Activated CD4-positive, alpha-beta T cell treated with anti-CD3 and anti-CD28 coated beads, Interleukin-2, amount 10 ng/mL, durations not matched to agents 24 days and 14 days (primary cell): Measurements from ENCODE around the gene USP6NL. TPM values are rescaled to one million over a fixed set of nuclear protein-coding genes. Genes with fewer than 3 reads are reported as not detected.
A peak's percentile ranks its signal among the peaks of the same experiment; 100 is the strongest.

Experiments
- DNase-seq: peaks from one replicate; pipeline ENCODE4 v3.0.0; 2022
- H3K27ac Mint-ChIP-seq: one replicate; pipeline ENCODE4 v1.8.0; 2022; ENCODE audit warnings: mild to moderate bottlenecking, mixed read lengths
- H3K27me3 Mint-ChIP-seq: one replicate; pipeline ENCODE4 v1.8.0; 2022; ENCODE audit warnings: mixed read lengths
- H3K36me3 Mint-ChIP-seq: one replicate; pipeline ENCODE4 v1.8.0; 2022; ENCODE audit warnings: low read depth, mild to moderate bottlenecking, mixed read lengths
- H3K4me1 Mint-ChIP-seq: one replicate; pipeline ENCODE4 v1.8.0; 2021; ENCODE audit warnings: mixed read lengths
- H3K4me3 Mint-ChIP-seq: one replicate; pipeline ENCODE4 v1.8.0; 2022; ENCODE audit warnings: mild to moderate bottlenecking, moderate library complexity, mixed read lengths
- H3K9me3 Mint-ChIP-seq: one replicate; pipeline ENCODE4 v1.8.0; 2021; ENCODE audit warnings: mixed read lengths
- intact Hi-C: fragments of 100-400 bp; cut with micrococcal nuclease; formaldehyde crosslinking; loops from one replicate; pipeline ENCODE4 v1.15.1; 2023
- total RNA-seq: library from RNA; stranded (reverse); gene quantifications from 2 replicates; pipeline ENCODE4 v1.2.3, GENCODE V29; 2022

The USP6NL gene
- total RNA-seq, 1 donor from 2014 or later = 0.84 TPM

DNA sequence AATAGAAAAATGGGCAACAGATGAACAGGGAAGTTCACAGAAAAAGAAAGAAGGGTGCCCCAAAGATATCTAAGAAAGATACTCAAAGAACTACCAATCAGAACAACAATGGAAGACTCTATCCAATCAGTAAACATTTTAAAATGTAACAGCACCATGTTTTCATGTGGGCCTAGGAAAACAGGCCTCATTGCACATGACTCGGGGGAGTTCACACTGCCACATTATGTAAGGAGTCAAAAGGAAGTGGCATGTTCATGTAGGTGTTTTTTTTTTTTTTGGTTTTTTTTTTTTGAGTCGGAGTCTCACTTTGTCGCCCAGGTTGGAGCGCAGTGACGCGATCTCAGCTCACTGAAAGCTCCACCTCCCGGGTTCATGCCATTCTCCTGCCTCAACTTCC lies 132.2 kb downstream of the USP6NL start:
- peaks cover 10% of the 10 kb centered on the region for H3K4me1 Mint-ChIP-seq
- no peak overlapping the region for H3K27ac Mint-ChIP-seq
- no peaks in the 10 kb centered on the region for H3K36me3 Mint-ChIP-seq
- intact Hi-C loops = no loop called here
- no peak for DNase-seq
- no peaks in the 10 kb centered on the region for H3K9me3 Mint-ChIP-seq
- H3K4me3 Mint-ChIP-seq = no peak overlapping the region
- H3K27me3 Mint-ChIP-seq = peaks cover 5% of the 10 kb centered on the region

DNA sequence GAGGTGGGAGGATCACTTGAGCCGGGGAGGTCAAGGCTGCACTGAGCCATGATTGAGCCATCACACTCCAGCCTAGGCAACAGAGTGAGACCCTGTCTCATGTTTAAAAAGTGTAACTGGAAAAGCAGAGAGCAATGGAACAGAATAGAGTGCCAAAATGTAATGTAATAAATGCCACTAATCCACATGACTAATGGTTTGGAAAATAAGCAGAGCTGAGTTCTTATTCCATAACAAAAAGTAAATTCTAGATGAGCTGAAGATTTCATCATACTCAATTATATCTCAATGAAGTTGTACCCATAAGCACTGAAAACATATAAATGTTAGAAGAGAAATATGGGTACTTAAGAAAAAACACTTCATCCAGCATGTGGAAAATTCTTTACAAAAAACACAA lies 132.6 kb downstream of the USP6NL start:
- Mint-ChIP-seq H3K27me3 (peaks cover 3% of the 10 kb centered on the region), H3K27ac (no peak overlapping the region), H3K4me1 (peaks cover 10% of the 10 kb centered on the region), H3K4me3 (no peak overlapping the region), H3K9me3 (no peaks in the 10 kb centered on the region), H3K36me3 (no peaks in the 10 kb centered on the region)
- DNase-seq = no peak
- intact Hi-C loops = no loop called here

DNA sequence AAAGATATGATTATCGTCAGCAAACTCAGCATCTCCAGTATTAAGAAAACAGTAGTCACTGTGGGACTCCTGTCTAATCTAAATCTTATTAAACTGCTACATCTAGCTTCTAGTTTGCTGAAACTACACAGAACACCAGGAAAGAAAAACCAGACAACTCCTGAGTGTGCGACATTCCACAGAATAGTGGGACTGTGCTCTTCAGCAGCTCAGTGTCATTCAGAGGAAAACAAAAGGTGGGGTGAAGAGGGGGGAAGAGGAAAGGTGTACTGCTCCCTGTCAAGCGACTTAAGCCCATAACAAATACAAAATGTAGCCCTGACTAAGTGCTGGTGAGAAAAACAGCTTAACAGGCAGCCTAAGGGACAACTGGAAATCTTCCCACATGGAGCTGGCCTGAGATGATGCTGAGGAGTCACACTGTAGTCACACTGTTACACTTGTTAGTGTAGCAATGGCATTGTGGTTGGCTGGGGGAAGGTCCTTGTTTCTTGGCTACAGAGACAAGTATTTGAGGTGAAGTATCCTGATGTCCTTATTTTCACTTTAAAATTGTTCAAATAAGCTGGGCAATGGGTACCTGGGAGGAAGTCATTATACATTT lies 135.5 kb downstream of the USP6NL start:
- Mint-ChIP-seq H3K4me1 (peaks cover 9% of the 10 kb centered on the region), H3K36me3 (no peaks in the 10 kb centered on the region), H3K4me3 (no peak overlapping the region), H3K27me3 (no peaks in the 10 kb centered on the region), H3K9me3 (no peaks in the 10 kb centered on the region), H3K27ac (no peak overlapping the region)
- no peak for DNase-seq
- intact Hi-C loops = no loop called here

DNA sequence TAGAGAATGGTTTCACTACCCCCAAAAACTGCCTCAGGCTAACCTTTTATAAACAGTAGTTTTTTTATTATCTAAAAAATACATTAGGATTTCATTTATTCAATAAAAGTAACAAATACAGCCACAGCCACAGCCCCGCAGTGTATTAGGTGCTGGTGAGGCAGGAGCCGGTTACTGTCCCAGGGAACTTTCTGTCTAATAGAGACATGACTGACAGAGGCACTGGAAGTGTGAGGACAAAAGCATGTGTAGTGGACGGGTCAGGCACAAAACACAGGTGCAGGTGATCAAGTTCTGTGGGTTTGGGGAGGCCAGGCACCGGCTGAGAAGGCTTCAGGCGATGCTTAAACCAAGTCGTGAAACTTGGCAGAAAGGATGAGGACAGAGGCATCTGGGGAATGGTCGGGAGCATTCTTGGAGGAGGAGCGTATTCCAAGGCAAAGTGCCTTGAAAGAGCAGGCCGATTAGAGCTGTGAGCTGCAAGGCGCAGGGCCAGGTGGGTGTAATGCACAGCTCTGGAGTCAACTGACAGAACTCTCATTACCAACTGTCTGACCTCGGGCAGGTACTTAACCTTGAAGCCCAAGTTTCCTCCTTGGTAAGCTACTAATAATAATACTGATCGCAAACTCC lies 138.2 kb downstream of the USP6NL start:
- Mint-ChIP-seq H3K27me3 (no peaks in the 10 kb centered on the region), H3K4me1 (no peaks in the 10 kb centered on the region), H3K36me3 (no peaks in the 10 kb centered on the region)

DNA sequence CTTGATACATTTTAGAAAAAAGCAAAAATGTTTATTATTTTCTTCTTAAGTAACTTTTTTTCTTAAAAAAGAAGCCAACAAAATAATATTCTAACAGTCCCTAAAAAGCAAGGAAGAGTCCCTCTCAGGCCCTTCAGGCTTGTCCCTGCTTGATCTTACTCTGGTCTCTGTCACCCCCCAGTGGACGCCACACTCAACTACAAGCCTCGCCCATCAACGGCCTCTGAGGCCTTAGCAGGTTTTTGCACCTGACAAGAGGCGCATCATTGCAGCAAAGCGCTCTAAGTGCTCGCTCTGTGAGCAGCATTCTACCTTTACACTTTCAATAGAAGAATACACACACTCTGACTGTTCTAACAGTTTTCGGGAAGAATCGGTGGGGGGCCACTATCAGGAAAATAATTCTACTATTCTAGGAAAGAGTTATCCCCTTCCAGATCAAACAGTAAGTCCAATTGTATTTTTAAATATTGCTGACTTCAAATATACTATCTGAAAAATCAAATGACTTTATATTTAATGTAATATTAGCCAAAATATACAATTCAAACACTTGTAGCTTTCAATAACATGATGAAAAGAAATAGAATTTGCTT lies 139.2 kb downstream of the USP6NL start:
- H3K27me3 Mint-ChIP-seq = no peaks in the 10 kb centered on the region
- no peaks in the 10 kb centered on the region for H3K9me3 Mint-ChIP-seq
- H3K27ac Mint-ChIP-seq = no peak overlapping the region
- no peaks in the 10 kb centered on the region for H3K36me3 Mint-ChIP-seq
- H3K4me3 Mint-ChIP-seq = no peak overlapping the region
- intact Hi-C loops = loop anchor here (5.0 kb wide), 2 partner anchors 60 to 360 kb away; no protein-coding TSS in a partner anchor
- DNase-seq = peak; percentile 91
- no peaks in the 10 kb centered on the region for H3K4me1 Mint-ChIP-seq

More for the DNA sequence above, 138.2 kb downstream of the USP6NL start:
- intact Hi-C loops = loop anchor here (5.0 kb wide), 2 partner anchors 61 to 361 kb away; no protein-coding TSS in a partner anchor
- Mint-ChIP-seq H3K9me3 (no peaks in the 10 kb centered on the region), H3K4me3 (no peak overlapping the region), H3K27ac (no peak overlapping the region)
- no peak for DNase-seq

DNA sequence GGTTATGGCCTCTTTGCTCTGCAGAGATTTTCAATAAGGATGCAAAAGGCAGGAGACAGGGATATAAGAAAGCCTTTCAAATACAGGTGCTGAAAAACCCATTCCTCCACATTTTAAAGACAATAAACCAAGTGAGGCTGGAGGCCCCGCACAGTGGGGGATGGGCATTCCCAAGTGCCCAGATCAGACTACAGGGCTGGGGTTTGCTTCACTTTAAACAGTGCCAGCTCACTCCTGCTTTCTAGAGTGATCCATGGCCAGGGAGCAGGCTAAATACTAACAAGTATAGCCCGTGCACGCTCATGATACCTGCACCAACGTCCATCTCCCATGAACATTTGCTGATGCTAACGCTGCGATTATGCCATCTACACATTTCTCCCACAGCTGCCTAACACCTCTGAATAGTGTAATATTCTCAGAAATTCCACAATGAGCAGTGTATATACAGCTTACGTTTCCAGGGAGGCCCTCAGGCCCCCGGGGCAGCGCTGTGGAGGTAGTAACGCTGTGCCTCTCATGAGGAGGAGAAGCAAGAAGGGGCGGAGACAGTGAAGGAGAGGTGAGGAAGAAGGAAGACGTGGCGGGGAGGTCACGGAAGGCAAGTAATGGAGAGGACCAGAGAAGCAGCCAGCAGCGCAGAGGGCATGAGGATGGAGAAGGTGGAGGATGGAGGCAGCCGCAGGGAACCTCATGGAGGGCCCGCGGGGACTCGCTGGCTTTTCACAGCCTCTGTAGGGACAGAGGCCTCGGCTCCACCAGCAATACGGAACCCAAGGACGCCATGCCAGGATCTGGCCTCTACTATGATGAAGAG lies 141.7 kb downstream of the USP6NL start:
- peak; percentile 51 for DNase-seq
- no peaks in the 10 kb centered on the region for H3K9me3 Mint-ChIP-seq
- no peaks in the 10 kb centered on the region for H3K27me3 Mint-ChIP-seq
- H3K4me3 Mint-ChIP-seq = no peak overlapping the region
- no peaks in the 10 kb centered on the region for H3K4me1 Mint-ChIP-seq
- H3K27ac Mint-ChIP-seq = no peak overlapping the region
- intact Hi-C loops = loop anchor here (5.0 to 10.0 kb wide), 3 partner anchors 57 to 357 kb away; no protein-coding TSS in a partner anchor
- H3K36me3 Mint-ChIP-seq = no peaks in the 10 kb centered on the region

DNA sequence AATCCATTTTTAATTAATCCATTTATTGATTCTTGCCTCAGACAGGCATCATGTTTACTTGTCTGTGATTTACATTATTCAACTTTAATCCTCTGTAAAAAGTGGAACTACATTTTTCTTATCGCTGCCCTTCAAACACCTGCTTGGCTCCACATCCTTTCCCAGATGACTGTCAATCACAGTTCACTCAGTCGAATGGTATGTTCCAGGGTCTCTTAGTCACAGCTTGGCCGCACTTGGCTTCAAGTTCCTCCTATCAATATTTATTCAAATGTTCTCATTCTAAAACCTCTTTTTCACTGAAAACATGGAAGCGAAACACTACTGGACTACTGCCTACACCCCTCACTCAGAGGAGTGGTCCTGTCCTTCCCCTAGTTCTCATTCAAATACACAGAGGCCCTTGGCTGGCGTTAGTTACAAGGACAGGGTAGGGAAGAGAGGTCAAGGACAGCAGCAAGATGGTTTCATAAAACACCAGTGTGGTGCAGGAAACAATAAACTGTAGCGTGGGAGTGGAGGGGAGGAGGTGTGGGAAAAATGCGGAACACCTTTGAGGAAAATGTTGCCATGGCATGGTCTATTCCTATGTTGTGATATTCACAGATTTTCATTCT lies 143.2 kb downstream of the USP6NL start:
- Mint-ChIP-seq H3K27me3 (no peaks in the 10 kb centered on the region), H3K4me1 (no peaks in the 10 kb centered on the region)

DNA sequence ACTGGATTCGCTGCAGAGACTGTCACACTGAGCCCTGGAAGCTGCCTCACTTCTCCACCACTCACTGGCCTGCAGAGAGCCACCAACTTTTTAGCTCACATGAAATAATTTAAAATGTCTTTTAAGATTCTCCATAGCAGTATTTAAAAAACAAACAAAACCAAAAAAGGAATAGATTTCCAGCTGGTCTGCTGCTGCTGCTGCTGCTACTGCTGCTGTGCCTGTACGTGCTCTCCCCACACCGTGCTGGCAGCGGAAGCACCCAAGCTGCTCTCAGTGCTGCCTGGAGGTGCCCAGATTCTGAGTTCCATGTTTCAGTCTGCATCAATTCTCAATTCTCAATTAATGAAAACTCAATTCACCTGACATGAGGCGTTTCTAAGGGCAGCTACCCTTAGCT lies 146.0 kb downstream of the USP6NL start:
- intact Hi-C loops = loop anchor here (10.0 kb wide), 1 partner anchor 121 kb away; no protein-coding TSS in a partner anchor
- peak; percentile 45 for DNase-seq
- Mint-ChIP-seq H3K27ac (no peak overlapping the region), H3K36me3 (no peaks in the 10 kb centered on the region), H3K9me3 (no peaks in the 10 kb centered on the region), H3K4me3 (no peak overlapping the region), H3K27me3 (no peaks in the 10 kb centered on the region), H3K4me1 (no peaks in the 10 kb centered on the region)

More for the DNA sequence above, 143.2 kb downstream of the USP6NL start:
- H3K4me3 Mint-ChIP-seq = no peak overlapping the region
- H3K9me3 Mint-ChIP-seq = no peaks in the 10 kb centered on the region
- H3K36me3 Mint-ChIP-seq = no peaks in the 10 kb centered on the region
- intact Hi-C loops = loop anchor here (10.0 kb wide), 1 partner anchor 123 kb away; no protein-coding TSS in a partner anchor
- peak; percentile 48 for DNase-seq
- H3K27ac Mint-ChIP-seq = no peak overlapping the region

DNA sequence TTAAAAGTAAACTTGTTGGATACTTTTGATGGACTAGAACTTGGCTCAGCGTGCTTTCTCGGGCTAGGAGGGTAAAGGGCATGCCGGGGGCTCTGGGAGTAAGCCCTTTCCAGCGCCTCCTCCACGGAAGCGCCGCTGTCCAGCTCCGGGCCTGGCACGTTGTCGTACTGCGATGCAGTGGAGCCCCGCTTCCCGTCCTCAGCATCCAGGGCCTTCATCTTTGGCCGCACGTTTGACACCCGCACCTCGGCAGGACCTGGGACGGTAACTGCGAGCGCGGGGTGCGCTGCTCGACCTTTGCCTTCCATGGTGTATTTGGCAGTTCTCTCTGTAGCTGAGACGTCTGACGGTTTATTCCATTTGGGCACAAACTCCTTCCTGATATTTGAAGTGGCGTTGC lies 148.3 kb downstream of the USP6NL start:
- Mint-ChIP-seq H3K27ac (no peak overlapping the region), H3K4me1 (no peaks in the 10 kb centered on the region), H3K4me3 (no peak overlapping the region), H3K9me3 (no peaks in the 10 kb centered on the region), H3K36me3 (no peaks in the 10 kb centered on the region), H3K27me3 (no peaks in the 10 kb centered on the region)
- no peak for DNase-seq
- intact Hi-C loops = loop anchor here (10.0 kb wide), 1 partner anchor 118 kb away; no protein-coding TSS in a partner anchor

DNA sequence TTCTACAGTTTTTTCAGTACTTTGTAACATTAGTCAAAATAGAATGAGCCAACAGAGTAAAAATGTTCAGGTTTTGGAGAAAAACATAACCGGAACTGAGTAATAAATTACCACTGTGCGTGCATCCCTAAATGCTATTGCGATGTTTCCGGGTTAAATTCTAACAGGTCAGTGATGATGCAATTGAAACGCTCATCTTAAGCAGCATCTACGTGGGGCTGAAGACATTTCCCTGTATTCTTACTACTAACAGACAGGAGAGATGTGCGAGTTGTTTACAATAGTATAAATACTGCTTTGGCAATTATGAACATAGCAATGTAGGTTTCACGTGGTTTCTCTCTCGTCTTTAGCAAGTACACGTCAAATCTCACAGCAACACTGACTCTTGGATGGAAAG lies 149.4 kb downstream of the USP6NL start:
- Mint-ChIP-seq H3K27me3 (no peaks in the 10 kb centered on the region), H3K4me1 (no peaks in the 10 kb centered on the region), H3K27ac (no peak overlapping the region), H3K9me3 (no peaks in the 10 kb centered on the region), H3K4me3 (no peak overlapping the region), H3K36me3 (no peaks in the 10 kb centered on the region)
- intact Hi-C loops = loop anchor here (10.0 kb wide), 1 partner anchor 117 kb away; no protein-coding TSS in a partner anchor
- no peak for DNase-seq

DNA sequence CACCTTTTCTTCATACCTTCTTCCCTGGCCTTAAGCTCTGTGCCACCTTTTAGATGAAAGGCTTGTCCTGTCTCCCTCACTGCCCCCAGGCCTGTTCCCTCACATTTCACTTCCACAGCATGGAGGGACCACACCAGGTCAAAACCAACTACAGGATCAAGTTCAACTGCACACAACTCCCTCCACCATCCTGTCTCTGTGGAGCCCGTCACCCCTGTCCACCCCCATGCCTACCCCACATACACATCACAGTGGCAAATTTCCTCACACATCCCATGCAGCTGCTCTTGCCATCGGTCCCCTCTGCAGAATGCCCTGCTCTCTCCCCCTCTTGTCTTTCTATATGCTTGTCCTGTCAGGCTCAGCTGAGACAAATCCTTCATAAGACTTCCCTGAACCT lies 154.1 kb downstream of the USP6NL start:
- H3K9me3 Mint-ChIP-seq = no peaks in the 10 kb centered on the region
- H3K4me3 Mint-ChIP-seq = no peak overlapping the region
- intact Hi-C loops = no loop called here
- no peaks in the 10 kb centered on the region for H3K4me1 Mint-ChIP-seq
- H3K27me3 Mint-ChIP-seq = no peaks in the 10 kb centered on the region
- no peak for DNase-seq
- no peaks in the 10 kb centered on the region for H3K36me3 Mint-ChIP-seq
- H3K27ac Mint-ChIP-seq = no peak overlapping the region

DNA sequence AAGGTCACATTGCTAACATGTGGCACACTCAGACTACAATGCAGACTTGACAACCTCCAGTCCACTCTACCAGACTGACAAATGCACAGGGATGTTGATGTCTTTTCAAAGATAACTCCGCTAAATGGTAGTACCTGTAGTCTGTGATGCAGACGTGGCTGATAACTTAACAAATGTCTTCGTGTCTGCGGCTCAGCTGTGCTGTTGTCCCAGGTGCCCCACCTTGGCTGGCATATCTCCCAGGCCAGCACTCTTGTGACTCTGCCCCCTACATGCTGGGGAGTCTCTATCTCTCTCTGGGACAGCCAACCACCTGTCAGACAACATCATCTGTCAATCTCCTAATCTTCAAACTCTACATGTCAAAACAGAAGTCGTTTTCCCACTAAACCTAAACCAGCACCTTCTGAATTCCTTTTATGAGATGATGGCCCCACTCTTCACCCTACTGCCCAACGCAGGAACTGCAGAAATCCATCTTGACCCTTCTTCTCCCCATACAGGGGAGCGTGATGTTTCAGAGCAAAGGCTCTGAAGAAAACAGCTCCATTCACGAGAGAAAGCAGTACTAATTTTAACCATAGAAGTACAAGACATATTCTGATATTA lies 156.4 kb downstream of the USP6NL start:
- Mint-ChIP-seq H3K4me1 (no peaks in the 10 kb centered on the region), H3K9me3 (no peaks in the 10 kb centered on the region), H3K27ac (no peak overlapping the region), H3K4me3 (no peak overlapping the region), H3K27me3 (peaks cover 7% of the 10 kb centered on the region), H3K36me3 (no peaks in the 10 kb centered on the region)
- no peak for DNase-seq
- intact Hi-C loops = no loop called here

DNA sequence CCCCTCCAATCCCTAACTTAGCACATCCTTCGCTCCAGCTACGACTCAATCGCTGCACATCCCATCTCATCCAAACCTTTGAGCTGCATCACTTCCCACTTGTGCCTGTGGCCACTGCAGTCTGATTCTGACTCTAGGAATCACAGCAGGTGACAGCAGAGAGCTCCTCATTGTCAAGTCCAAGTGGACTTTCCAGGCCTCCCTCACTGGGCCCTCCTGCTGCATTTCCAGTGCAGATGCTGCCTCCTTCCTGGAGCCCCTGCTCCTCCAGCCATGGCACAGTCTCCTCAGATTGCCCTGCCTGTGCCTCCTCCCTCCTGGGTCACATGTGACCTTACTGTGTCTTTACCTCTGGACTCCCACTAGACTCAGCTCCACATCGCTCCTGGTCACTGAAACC lies 157.3 kb downstream of the USP6NL start:
- H3K36me3 Mint-ChIP-seq = no peaks in the 10 kb centered on the region
- H3K27me3 Mint-ChIP-seq = peaks cover 13% of the 10 kb centered on the region
- intact Hi-C loops = no loop called here
- H3K4me3 Mint-ChIP-seq = no peak overlapping the region
- H3K9me3 Mint-ChIP-seq = no peaks in the 10 kb centered on the region
- no peaks in the 10 kb centered on the region for H3K4me1 Mint-ChIP-seq
- H3K27ac Mint-ChIP-seq = no peak overlapping the region
- DNase-seq = no peak
